CD14-positive monocyte (primary cell): ENCODE results near the gene SPC24. TPM values are rescaled to one million over a fixed set of nuclear protein-coding genes. Genes with fewer than 3 reads are reported as not detected.

Source experiments
- DNase-seq, 3 donors: peaks; one replicate each; pipeline ENCODE4 v3.0.0-alpha.2; 2011 to 2022
- H2AFZ ChIP-seq: 2 replicates; pipeline ENCODE4 v1.6.0; 2012; ENCODE audit warnings: mild to moderate bottlenecking, low read depth, low read length, inconsistent platforms; ENCODE audit not compliant: insufficient read depth, poor library complexity, severe bottlenecking
- H3K27ac ChIP-seq, 2 donors: 1 replicate in 1 of 2; 2 replicates in 1 of 2; pipeline ENCODE4 v1.5.1; 2012 to 2013; ENCODE audit warnings: low read length in 2 of 2, control low read depth in 1 of 2, inconsistent platforms in 1 of 2, low read depth in 1 of 2, mild to moderate bottlenecking in 1 of 2
- H3K27me3 ChIP-seq, 2 donors: one replicate each; pipeline versions ENCODE4 v1.6.0 to v1.6.1; 2011 to 2013; ENCODE audit warnings: low read length in 2 of 2; ENCODE audit not compliant: control insufficient read depth in 2 of 2, insufficient read depth in 2 of 2
- H3K36me3 ChIP-seq, 2 donors: replicated peaks in 1 of 2; 1 replicate in 1 of 2; 2 replicates in 1 of 2; pipeline versions ENCODE4 v1.5.1 to v1.6.1; 2012 to 2013; ENCODE audit warnings: low read length in 2 of 2, control low read depth in 1 of 2, inconsistent platforms in 1 of 2, mild to moderate bottlenecking in 1 of 2; ENCODE audit not compliant: insufficient read depth in 2 of 2, control insufficient read depth in 1 of 2
- H3K4me1 ChIP-seq, 2 donors: 1 replicate in 1 of 2; 2 replicates in 1 of 2; pipeline versions ENCODE4 v1.5.1 to v1.6.1; 2012 to 2013; ENCODE audit warnings: low read length in 2 of 2, control low read depth in 1 of 2, inconsistent platforms in 1 of 2, mild to moderate bottlenecking in 1 of 2, moderate library complexity in 1 of 2; ENCODE audit not compliant: insufficient read depth in 2 of 2, control insufficient read depth in 1 of 2
- H3K4me2 ChIP-seq: replicated peaks from 2 replicates; pipeline ENCODE3; 2012; ENCODE audit warnings: low read length, moderate library complexity, mild to moderate bottlenecking; ENCODE audit not compliant: poor library complexity, severe bottlenecking; ENCODE audit errors: extremely low read depth
- H3K4me3 ChIP-seq, 3 experiments: fragments of 200-600 bp in 1 of 3; sonication (generic) in 1 of 3; replicated peaks in 1 of 3; 1 replicate in 2 of 3; 2 replicates in 1 of 3; pipeline ENCODE4 v1.5.1; 2011 to 2013; ENCODE audit warnings: low read length in 3 of 3, mild to moderate bottlenecking in 3 of 3, control low read depth in 2 of 3, low read depth in 2 of 3, inconsistent platforms in 1 of 3, moderate library complexity in 1 of 3
- H3K79me2 ChIP-seq: 2 replicates; pipeline ENCODE4 v1.6.0; 2012; ENCODE audit warnings: mild to moderate bottlenecking, control low read depth, inconsistent platforms, low read length, moderate library complexity; ENCODE audit not compliant: insufficient read depth
- H3K9ac ChIP-seq: 2 replicates; pipeline ENCODE4 v1.6.0; 2017; ENCODE audit warnings: low read length, mild to moderate bottlenecking; ENCODE audit not compliant: insufficient read depth, poor library complexity, severe bottlenecking
- H3K9me3 ChIP-seq, 2 donors: replicated peaks in 1 of 2; 1 replicate in 1 of 2; 2 replicates in 1 of 2; pipeline versions ENCODE4 v1.5.1 to v1.6.1; 2012 to 2013; ENCODE audit warnings: low read length in 2 of 2, control low read depth in 1 of 2; ENCODE audit not compliant: control insufficient read depth in 1 of 2, insufficient read depth in 1 of 2
- H4K20me1 ChIP-seq: 2 replicates; pipeline ENCODE4 v1.6.0; 2012; ENCODE audit warnings: mild to moderate bottlenecking, low read length, control low read depth, moderate library complexity; ENCODE audit not compliant: insufficient read depth
- H3K27ac Mint-ChIP-seq, 7 donors: one replicate each; pipeline ENCODE4 v1.8.0; 2020; ENCODE audit warnings: mild to moderate bottlenecking in 7 of 7, mixed read lengths in 7 of 7, moderate library complexity in 6 of 7, inconsistent platforms in 2 of 7
- H3K27me3 Mint-ChIP-seq, 3 donors: one replicate each; pipeline ENCODE4 v1.8.0; 2021 to 2022; ENCODE audit warnings: low read depth in 3 of 3, mild to moderate bottlenecking in 3 of 3, mixed read lengths in 3 of 3, moderate library complexity in 3 of 3, inconsistent platforms in 1 of 3
- H3K36me3 Mint-ChIP-seq, 2 donors: one replicate each; pipeline ENCODE4 v1.8.0; 2020; ENCODE audit warnings: mixed read lengths in 2 of 2, inconsistent platforms in 1 of 2, mild to moderate bottlenecking in 1 of 2
- H3K4me1 Mint-ChIP-seq: one replicate; pipeline ENCODE4 v1.8.0; 2020; ENCODE audit warnings: mild to moderate bottlenecking, mixed read lengths
- H3K4me3 Mint-ChIP-seq, 2 donors: one replicate each; pipeline ENCODE4 v1.8.0; 2020; ENCODE audit warnings: mild to moderate bottlenecking in 2 of 2, mixed read lengths in 2 of 2, moderate library complexity in 1 of 2
- H3K9me3 Mint-ChIP-seq, 7 donors: one replicate each; pipeline ENCODE4 v1.8.0; 2020 to 2022; ENCODE audit warnings: mixed read lengths in 7 of 7, mild to moderate bottlenecking in 6 of 7, moderate library complexity in 6 of 7, inconsistent platforms in 2 of 7
- CTCF ChIP-seq: fragments of 200-600 bp; IDR thresholded peaks from one replicate; pipeline ENCODE4 v1.8.0; 2022; ENCODE audit warnings: antibody characterized with exemption, mild to moderate bottlenecking
- WGBS: methylation state at CpG from one replicate; pipeline ENCODE4 v1.1.5; 2013; ENCODE audit warnings: missing lambda C conversion rate; ENCODE audit not compliant: insufficient coverage; 5-methylcytosine and 5-hydroxymethylcytosine counted together
- intact Hi-C, 2 donors: fragments of 100-400 bp; cut with micrococcal nuclease; formaldehyde crosslinking; loops; one replicate each; pipeline versions ENCODE4 v1.15.0 to v1.15.1; 2023
- polyA plus RNA-seq, 3 donors: library from polyadenylated mRNA; depleted of rRNA in 1 of 3; unstranded in 2 of 3; stranded (reverse) in 1 of 3; fragments of 300-500 nt in 2 of 3; fragments of >200 nt in 1 of 3; fragmentation: Illumina TruSeq in 2 of 3; gene quantifications; 1 replicate in 2 of 3; 2 replicates in 1 of 3; pipeline ENCODE4 v1.2.3, GENCODE V29; 2012 to 2021

The SPC24 gene
- polyA plus RNA-seq, 3 donors, result 0.27 TPM; not detected in 2

GRCh38 chr19:11168568-11168967 lies 13.0 kb upstream of the SPC24 start:
- DNase-seq, result no peak
- H3K4me1 ChIP-seq, result no peaks in the 10 kb centered on the region
- intact Hi-C loops, result no loop called here
- 98% methylated on average over 5 of the region's 7 CpGs for WGBS
- no peaks in the 10 kb centered on the region for H4K20me1 ChIP-seq
- no peaks in the 10 kb centered on the region for H3K4me1 Mint-ChIP-seq
- H3K27ac ChIP-seq, result no peak overlapping the region
- no peak for TF ChIP-seq CTCF
- H3K27ac Mint-ChIP-seq, result no peak overlapping the region
- H3K9ac ChIP-seq, result no peak overlapping the region
- H3K4me3 ChIP-seq, result no peak overlapping the region
- no peak overlapping the region for H3K4me2 ChIP-seq
- no peak overlapping the region for H2AFZ ChIP-seq
- no peak overlapping the region for H3K4me3 Mint-ChIP-seq
- no peaks in the 10 kb centered on the region for H3K79me2 ChIP-seq
- peaks cover 0 to 3% (median 0%) of the 10 kb centered on the region in 7 donors for H3K9me3 Mint-ChIP-seq
- peaks cover 0 to 7% of the 10 kb centered on the region in 2 donors for H3K36me3 Mint-ChIP-seq
- no peaks in the 10 kb centered on the region for H3K27me3 ChIP-seq
- no peaks in the 10 kb centered on the region for H3K9me3 ChIP-seq
- H3K27me3 Mint-ChIP-seq, result peaks cover 0 to 3% (median 0%) of the 10 kb centered on the region in 3 donors
- no peaks in the 10 kb centered on the region for H3K36me3 ChIP-seq

GRCh38 chr19:11166281-11167142 lies 10.9 kb upstream of the SPC24 start:
- no peaks in the 10 kb centered on the region for H3K4me1 ChIP-seq
- Mint-ChIP-seq H3K4me3 (no peak overlapping the region), H3K4me1 (no peaks in the 10 kb centered on the region), H3K27me3 (peaks cover 0 to 4% (median 3%) of the 10 kb centered on the region in 3 donors), H3K27ac (peak overlapping the region in 1 of 7 donors; percentile 47), H3K9me3 (peaks cover 0 to 4% (median 0%) of the 10 kb centered on the region in 7 donors), H3K36me3 (peaks cover 0 to 7% of the 10 kb centered on the region in 2 donors)
- H2AFZ ChIP-seq, result no peak overlapping the region
- no peaks in the 10 kb centered on the region for H3K9me3 ChIP-seq
- no peak overlapping the region for H3K27ac ChIP-seq
- intact Hi-C loops, result no loop called here
- no peak for TF ChIP-seq CTCF
- DNase-seq, result no peak
- no peaks in the 10 kb centered on the region for H3K36me3 ChIP-seq
- no peaks in the 10 kb centered on the region for H4K20me1 ChIP-seq
- H3K9ac ChIP-seq, result no peak overlapping the region
- H3K4me3 ChIP-seq, result no peak overlapping the region
- H3K27me3 ChIP-seq, result no peaks in the 10 kb centered on the region
- WGBS, result 93% methylated on average over 23 of the region's 26 CpGs
- no peak overlapping the region for H3K4me2 ChIP-seq
- H3K79me2 ChIP-seq, result no peaks in the 10 kb centered on the region
